ENCODE results near the gene GLI1.
"Not testable (repeated sequence)": the region's sequence is repeated elsewhere in the genome, so short reads cannot be mapped to it uniquely, and the experiment has no call there.

Gene GLI1

DNA sequence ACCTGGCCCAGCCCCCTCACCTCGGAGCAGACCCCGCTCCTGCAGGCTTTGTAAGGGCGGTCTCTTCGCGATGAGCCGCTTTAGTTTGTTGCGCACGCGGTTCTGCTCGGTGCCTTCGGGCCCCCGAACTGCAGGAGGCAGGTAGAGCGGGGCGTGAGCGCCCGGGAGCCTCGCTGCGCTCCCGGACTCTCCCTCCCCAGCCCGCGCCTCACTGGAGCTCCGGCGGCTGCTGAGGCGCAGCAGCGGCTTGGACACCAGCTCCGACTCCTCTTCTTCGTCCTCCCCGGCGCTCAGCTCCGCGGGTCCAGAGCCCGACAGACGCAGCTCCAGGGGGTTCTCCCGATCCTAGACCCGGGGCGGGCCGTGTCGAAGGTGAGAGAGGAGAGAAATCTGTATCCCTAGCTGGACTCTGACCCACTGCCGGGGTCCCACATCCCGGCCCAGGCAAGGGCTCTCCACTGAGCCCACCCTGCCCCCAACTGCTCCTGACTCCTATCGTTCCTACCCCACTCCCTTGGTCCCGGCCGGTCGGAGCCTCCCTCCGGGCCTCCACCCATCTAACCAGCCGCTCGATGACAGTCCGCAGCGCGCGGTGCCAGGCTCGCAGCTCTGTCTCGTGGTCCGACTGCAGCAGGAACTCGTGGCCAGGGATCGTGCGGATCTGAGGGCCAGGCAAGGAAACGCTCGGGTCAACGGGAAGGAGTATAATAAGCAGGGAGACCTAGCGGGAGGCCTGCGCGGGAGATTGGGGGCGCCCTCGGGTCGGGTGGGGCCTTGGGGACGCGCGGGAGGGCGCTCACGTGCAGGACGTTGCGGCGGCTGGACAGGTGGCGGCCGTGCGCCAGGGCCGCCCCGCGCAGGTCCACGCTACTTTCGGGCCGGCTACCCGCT, 15.9 kb downstream of the GLI1 start:
- DNase-seq (ENCODE audit: low read depth in 2 of 2): no peak

DNA sequence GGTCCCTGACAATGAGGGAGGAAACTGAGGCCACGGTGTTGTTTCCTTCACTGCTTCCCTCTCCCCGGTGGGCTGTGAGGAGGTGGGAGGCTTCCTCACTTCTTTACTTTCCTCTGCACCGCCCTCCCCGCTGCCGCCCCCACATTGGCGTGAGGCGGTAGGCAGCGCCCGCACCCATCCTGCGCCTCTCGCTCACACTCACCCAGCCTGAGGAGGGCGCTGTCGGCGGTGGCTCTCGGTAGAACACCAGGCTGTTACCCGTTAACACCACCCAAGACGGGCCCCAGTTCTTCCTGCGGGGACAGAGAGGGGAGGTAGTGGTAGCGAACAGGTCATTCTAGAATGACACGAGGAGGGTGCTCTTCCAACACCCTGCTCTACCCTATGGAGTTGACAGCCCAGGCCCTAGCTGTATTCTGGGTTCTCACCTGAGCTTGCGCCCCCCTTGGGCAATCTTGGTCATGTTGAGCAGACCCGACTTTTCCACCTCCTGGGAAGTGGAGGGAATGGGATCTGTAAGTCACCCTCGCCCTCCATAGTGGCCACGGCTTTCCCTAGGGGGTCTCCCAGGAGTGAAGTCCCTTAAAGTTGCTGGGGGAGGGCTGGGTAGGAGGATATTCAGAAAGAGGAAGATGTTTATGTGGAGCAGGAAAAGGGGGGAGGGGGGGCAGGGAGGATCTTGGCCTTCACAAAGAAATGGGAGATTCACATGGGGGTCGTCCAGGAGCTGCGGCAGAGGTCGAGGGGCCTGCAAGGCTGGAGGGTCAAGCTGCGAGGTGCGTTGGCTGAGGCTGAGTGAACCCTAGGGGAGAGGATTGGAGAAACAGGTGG, 16.8 kb downstream of the GLI1 start:
- peak; percentile 80 to 88 for DNase-seq (ENCODE audit: low read depth in 2 of 2)

DNA sequence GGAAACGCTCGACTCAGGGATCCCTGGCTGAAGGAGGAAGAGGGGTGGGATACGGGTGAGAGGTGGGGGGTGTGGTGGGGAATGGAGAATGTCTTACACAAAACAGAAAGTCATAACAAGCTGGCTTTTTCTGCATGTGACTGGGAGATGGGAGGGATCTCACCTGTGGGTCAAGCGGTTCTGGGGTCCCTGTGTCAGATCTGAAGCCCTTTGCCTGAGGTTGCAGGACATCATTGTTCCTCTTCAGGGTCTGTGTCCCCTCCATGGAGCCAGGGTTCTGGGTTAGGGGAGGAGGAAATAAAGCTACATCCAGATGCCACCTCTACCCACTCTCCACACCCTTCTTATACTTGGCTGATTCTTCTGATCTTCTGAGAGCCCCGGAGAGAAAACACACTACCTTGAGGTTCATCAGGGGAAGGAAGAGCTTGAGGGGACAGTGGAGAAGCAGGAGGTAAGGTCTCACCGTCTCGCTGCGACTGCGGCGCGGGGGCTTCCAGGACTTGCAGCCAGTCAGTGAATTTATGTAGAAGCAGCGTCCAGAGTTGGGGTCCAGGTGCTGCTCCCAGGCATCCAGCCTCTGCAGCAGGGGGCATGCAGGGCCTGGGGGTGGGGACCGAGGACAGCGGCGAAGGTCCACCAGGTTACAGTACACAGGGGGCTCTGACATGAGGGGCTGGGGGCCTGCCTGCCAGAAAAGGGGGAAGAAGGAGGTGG, 17.6 kb downstream of the GLI1 start:
- no peak for DNase-seq (ENCODE audit: low read depth in 2 of 2)

DNA sequence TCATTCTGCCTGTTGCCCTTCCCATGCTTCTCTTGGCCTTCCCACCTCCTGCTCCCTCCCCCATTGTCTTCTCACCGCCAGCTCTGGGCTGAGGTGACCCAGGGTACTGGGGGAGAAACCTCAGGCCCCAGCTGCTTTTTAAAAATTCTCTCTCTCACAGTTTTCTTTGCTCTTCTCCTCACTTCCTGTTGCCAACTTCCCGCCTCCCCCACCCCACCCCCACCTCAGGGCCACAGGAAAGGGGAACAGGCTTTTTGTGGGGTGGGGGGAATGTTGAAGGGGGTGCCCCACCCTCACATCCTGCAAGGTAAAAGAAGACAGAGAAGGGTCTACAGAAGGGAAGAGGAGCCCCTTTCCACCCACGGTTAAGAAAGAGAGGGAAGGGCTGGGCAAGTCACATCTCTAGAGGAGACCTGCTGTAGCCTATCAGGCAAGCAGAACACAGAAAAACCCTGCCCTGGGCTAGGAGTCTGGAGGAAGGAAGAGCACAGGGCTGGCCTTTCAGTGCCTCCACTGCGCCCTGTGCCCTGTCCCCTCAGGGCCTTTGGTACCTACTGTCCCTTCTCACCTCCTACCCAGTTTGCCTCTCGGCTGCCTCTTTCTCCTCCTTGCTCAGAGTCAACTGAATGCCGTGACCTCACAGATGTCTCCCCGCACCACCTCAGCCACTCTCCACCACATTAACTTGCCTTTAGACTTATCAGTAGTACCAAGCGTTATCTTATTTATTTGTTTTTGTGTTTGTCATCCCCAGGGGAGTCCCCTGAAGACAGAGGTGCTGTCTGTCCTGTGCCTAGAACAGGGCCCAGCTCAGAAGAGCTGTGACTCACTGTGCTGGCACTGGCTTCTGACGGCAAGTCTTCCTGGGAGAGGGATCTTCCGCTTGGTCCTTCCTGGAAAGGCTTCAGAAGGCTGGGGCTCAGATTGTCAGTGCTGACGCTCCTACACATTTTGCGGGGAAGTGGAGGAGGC, 18.4 kb downstream of the GLI1 start:
- DNase-seq (ENCODE audit: low read depth in 2 of 2): no peak

DNA sequence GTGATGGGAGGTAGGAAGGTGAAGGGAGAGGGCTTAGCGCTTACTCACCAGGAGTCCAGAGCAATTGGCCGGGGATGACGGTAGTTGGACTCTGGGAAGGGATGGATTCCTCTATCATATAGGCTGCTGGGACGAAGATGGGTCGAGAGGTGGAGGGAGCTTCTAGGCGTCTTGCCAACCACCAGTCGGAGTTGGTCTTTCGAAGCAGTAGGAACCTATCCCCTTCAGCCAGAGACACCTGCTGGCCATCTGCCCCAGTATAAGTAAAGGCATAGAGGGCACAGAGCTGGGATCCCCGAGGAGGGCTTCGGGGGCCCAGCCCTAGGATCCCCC, 19.4 kb downstream of the GLI1 start:
- no peak for DNase-seq (ENCODE audit: low read depth in 2 of 2)

DNA sequence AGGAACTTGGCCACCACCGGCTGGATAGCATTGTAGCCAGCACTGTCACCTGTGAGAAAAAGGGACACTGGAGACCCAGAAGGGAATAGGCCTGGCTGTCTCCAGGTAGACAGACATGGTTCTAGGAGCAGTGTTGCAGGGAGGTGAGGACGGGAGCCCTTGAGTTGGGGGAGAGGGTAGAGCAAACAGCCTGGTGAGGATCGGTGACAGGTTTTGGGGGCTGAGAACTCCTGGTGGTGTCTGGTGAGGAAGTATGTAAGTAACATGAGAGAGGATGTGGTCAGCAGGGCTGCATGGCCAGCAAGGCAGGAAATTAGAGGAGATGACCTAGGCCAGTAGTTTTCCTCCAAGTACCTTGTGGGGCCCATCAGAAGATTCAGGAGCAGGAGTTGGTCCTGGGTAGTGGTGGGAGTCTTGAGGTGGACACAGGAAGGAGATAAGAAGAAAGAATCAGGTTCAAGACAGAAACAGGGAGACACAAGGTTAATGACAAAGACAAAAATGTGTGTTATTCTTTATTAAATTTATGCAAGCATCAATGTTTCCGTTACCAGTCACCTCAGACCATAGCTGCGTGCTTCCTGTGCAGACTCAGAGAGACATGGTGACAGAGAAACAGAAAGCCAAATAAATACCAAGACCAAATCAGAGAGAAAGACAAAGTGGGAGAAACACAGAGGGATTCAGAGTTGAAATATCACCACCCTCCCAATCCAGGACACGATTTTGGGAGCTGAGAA, 20.0 kb downstream of the GLI1 start, which contains the start of gene ARHGAP9:
ARHGAP9 (minus strand) TSS at position 491 of the 740 bp plus-strand sequence; CDS start at position 31, 460 bp downstream.
- DNase-seq (ENCODE audit: low read depth in 2 of 2): no peak

DNA sequence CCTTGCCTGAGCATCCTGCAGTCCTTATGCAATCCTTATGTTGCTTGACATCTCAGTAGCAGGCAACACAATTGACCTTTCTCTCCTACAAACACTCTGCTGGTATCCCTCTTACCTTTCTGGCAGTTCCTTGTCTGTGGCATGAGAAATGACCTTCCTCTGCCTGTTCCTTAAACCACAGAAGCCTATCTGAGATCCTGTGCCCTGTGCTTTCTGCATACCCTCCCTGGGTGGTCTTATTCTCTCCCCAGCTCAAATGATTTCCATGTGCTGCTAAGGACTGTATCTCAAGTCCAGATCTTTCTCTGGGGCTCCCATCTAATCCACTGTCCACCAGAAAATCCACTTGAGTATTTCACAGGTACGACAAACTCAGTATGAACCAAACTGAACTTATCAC, 22.1 kb downstream of the GLI1 start:
- no peak for DNase-seq (ENCODE audit: low read depth in 2 of 2)

DNA sequence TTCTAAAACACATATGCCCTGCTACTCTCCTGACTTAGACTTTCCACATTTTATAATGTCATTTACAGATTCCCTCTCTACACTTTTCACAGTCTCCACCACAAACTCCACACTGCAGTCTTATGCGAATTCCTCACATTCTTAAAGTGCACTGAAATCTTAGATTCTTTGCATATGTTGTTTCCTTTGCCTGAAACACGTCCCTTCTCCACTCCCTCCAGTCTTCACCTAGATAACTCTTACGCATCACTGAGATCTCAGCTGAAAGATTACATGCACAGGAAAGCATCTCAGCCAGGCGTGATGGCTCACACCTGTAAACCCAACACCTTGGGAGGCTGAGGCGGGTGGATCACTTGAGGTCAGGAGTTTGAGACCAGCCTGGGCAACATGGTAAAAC, 23.9 kb downstream of the GLI1 start:
- no peak for DNase-seq (ENCODE audit: low read depth in 2 of 2)

DNA sequence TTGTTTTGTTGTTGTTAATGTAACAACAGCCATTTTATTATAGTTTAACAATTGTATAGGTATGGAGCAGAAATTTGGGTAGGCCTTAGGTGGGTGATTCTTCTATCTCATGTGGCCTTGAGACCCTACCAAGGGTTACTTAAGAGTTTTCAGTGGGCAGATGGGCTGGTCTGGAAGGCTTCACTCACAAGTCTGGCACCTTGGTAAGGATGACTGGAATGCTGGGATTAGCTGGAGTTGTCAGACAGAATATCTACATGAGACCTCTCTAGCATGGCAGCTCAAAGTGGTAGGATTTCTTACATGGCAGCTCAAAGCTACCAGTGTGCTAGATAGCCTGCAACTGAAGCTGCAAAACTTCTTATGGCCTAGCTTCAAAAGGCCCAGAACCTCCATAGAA, 26.1 kb downstream of the GLI1 start:
- DNase-seq (ENCODE audit: low read depth in 2 of 2): no peak

DNA sequence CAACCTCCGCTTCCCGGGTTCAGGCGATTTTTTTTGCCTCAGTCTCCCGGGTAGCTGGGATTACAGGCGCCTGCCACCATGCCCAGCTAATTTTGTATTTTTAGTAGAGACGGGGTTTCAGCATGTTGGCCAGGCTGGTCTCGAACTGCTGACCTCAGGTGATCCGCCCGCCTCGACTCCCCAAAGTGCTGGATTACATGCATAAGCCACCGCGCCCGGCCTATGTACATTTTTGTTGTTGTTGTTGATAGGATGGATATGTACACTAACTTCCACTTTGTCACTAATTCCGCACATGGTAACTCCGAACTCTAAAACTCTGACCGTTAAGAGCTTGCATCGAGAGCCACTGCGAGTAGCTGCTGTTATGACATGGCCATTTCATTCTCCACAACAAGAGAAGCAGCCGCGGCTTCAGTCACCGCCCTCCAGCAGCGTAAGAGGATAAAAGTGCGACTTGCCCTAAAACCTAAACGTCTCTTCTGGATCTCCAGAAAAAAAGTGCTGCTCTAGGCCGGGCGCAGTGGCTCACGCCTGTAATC, 27.5 kb downstream of the GLI1 start:
- DNase-seq (ENCODE audit: low read depth in 2 of 2): no peak

DNA sequence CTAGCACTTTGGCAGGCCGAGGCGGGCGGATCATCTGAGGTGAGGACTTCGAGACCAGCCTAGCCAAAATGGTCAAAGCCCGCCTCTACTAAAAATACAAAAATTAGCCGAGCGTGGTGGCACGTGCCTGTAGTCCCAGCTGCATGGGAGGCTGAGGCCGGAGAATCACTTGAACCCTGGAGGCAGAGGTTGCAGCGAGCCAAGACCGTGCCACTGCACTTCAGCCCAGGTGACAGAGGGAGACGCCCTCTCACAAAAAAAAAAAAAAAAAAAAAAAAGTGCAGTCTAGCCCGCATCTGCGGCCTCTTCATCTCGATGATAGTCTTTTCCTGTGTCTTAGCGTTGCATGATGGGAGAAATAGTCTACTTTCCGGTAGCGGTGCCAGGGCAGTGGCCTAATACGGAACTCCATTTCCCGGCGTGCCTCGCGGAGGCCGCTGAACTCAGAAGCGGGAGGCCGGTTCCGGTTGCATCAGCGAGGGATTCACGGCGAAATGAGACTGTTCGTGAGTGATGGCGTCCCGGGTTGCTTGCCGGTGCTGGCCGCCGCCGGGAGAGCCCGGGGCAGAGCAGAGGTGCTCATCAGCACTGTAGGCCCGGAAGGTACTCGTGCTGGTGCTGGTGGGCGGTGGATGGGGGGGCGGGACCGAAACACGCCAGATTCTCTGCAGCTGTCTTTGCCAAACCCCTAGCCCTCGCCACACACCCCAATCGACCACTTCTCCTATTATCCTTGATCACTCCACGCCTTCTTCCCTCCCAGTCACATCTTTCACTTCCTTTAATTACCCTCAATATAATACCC, 28.2 kb downstream of the GLI1 start, which contains the start of gene MARS1:
MARS1 (plus strand) TSS at position 472 of the 805 bp plus-strand sequence; CDS start at position 495, 23 bp downstream.
- DNase-seq (ENCODE audit: low read depth in 2 of 2): peak; percentile 88 to 89

DNA sequence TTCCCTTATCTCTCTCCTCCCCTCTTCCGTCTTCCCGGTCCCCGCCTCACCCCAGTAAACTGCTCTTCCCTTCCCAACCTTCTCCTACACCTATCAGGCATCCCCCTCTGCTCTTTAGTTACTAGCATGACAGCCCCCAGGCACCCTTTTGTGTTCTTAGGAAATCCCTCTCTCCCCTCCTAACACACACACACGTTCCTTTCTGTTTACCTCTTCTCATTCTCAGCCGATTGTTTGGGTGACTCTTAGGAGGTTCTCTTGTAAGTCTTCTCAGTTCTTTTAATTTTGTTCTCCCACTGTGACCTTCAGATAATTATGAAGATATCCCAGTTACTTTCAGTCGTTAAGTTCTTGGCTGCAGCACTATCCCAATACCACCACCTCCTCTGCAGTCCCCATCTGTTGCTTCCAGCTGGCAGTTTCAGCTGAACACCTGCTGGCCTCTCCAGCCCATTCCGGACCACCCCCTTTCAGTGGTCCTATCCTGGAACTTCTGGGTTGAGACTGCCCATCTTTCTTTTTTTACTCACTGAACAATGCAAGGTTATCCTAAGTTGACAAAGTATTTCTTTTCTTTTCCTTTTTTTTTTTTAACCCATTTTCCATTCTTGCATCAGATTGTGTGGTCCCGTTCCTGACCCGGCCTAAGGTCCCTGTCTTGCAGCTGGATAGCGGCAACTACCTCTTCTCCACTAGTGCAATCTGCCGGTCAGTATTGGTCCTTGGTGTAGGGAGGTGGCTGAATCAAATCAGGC, 29.0 kb downstream of the GLI1 start:
- DNase-seq (ENCODE audit: low read depth in 2 of 2): no peak

DNA sequence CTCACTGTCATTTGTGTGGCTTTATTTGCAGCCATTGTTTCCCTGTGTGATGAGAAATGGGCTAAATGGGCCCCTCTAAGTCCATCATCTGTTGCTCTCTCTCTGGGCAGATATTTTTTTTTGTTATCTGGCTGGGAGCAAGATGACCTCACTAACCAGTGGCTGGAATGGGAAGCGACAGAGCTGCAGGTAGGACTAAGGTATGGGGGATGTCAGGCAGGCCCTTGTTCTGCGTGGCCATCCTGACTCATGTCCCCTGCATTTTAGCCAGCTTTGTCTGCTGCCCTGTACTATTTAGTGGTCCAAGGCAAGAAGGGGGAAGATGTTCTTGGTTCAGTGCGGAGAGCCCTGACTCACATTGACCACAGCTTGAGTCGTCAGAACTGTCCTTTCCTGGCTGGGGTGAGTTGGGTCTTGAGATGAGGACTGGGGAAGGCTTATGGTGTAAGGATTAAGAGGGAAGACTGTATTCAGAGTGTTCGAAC, 29.6 kb downstream of the GLI1 start:
- no peak for DNase-seq (ENCODE audit: low read depth in 2 of 2)

DNA sequence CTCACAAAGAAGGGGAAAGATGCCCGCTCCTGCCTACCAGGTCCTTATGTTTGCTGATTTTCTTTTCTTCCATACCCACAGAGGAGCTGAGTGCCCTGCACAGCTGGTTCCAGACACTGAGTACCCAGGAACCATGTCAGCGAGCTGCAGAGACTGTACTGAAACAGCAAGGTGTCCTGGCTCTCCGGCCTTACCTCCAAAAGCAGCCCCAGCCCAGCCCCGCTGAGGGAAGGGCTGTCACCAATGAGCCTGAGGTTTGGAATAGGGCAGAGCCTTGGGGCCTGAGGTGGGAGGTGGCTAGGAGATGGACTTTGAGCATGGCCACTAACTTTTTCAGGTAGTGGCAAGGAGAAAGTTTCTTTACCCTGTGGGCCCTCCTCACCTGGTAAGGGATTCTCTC, 30.5 kb downstream of the GLI1 start:
- no peak for DNase-seq (ENCODE audit: low read depth in 2 of 2)

DNA sequence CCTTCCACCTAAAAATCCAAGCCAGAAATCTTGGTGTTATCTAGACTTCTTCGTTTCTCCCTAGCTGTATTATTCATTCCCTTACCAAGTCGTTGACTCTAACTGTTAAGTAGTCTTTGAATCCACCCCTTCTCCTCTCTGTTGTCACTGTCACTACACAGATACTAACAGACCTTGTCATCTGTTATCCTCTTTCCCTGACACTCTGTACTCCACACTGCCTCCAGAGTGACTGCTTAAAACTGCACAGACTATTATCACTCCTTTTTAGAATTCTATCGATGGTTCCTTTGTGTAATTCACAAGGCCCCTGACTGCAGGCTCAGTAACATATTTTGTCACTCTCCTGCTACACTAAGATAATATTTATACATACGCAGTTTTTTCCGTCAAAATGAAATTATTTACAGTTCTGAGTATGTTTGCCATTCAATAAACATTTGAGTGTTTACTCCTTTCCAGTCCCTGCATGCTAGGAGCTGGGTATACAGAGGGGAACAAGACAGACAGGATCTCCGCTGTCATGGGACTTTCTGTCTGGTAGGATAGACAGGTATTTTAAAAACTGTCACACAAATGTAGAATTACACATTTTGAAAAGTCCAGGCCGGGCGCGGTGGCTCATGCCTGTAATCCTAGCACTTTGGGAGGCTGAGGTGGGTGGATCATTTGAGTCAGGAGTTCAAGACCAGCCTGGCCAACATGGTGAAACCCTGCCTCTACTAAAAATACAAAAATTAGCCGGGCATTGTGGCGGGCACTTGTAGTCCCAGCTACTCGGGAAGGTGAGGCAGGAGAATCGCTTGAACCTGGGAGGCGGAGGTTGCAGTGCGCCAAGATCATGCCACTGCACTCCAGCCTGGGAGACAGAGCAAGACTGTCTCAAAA, 32.1 kb downstream of the GLI1 start:
- DNase-seq (ENCODE audit: low read depth in 2 of 2): no peak

DNA sequence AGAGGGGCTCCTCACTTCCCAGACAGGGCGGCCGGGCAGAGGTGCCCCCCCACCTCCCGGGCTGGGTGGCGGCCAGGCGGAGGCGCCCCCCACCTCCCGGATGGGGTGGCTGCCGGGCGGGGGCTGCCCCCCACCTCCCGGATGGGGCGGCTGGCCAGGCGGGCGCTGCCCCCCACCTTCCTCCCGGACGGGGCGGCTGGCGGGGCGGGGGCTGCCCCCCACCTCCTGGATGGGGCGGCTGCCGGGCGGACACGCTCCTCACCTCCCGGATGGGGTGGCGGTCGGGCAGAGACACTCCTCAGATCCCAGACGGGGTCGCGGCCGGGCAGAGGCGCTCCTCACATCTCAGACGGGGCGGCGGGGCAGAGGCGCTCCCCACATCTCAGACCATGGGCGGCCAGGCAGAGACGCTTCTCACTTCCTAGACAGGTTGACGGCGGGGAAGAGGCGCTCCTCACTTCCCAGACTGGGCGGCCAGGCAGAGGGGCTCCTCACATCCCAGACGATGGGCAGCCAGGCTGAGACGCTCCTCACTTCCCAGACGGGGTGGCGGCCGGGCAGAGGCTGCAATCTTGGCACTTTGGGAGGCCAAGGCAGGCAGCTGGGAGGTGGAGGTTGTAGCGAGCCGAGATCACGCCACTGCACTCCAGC, 35.6 kb downstream of the GLI1 start:
- not testable (repeated sequence) for DNase-seq (ENCODE audit: low read depth in 2 of 2)

DNA sequence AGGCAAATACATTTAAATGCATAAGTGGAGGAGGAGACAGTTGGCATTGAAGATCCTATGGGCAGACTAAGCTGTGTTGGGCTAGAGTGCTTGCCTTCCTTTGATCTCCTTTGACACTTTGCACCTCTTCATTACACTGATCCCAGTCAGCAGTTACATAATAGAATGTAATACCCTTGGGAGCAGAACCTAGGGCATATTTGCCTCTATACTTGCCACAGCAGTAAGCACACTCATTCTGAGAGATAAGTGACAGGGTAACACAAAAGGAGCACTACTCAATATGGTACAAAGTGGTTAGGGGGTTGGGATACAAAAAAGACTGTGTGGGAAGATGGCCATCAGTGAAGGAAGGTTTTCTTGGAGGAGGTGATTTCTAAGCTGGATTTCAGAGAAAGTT, 37.2 kb downstream of the GLI1 start:
- no peak for DNase-seq (ENCODE audit: low read depth in 2 of 2)

Data from stimulated activated CD4-positive, alpha-beta T cell treated with anti-CD3 and anti-CD28 coated beads, Interleukin-15, amount 100 ng/mL, for 48 hours (primary cell).